ENCODE results near the gene PLAC1.

PLAC1 gene

DNA sequence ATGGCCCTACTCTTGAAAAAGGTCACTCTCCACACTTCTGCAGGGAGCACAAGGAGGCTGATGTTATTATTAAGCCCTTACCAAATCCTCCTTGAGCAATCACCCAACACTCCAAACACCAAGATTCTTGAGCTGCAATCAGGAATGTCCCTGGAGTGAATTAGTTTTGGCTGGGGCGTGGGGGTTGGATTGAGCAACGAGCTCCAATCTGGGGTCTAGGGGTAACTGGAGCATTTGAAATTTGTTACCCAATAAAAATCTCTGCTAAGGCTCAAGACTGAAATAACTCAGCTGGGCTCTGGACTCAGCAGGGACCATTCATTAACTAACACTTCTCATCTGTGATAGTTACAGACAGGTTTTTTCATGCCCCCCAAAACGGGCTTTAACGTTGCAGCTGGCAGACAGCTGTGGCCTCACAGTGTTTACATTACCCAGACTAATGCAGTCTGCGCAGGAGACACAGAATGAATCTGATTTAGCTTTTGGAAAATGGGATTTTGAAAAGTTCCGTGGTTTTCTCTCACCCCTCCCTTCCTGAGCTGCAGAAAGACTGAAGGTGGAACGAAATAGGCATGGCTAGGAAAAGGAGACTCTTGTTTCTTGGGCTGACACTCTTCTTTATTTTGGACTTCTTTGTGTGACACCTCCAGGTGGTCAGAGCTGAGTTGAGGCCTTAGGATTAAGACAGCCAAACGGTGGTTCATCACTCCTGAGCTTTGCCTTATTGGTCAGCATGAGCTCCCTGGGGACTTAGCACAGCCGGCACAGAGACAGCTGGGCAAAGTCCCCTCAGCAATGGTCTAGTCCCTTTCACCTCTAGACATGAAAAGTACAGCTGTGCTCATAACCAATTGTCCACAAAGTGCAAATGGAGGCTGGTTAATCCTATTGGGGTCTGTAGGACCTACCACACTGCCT is 26.6 kb downstream of the PLAC1 start:
- Histone ChIP-seq H3K27ac (ENCODE audit: low read depth, low read length) (no peak overlapping the region), H3F3A (ENCODE audit: control insufficient read depth, insufficient read depth) (no peaks in the 10 kb centered on the region), H3K79me2 (ENCODE audit: control insufficient read depth, low read length) (no peaks in the 10 kb centered on the region), H3K4me2 (ENCODE audit: low read length) (no peak overlapping the region), H3K27me3 (ENCODE audit: control insufficient read depth, low read length) (no peaks in the 10 kb centered on the region), H4K20me1 (ENCODE audit: control insufficient read depth, insufficient read depth, low read depth, low read length) (no peaks in the 10 kb centered on the region), H3K36me3 (ENCODE audit: control insufficient read depth, low read length) (no peaks in the 10 kb centered on the region), H3K9me3 (ENCODE audit: control insufficient read depth, insufficient read depth, low read length) (no peaks in the 10 kb centered on the region), H3K4me1 (ENCODE audit: control insufficient read depth, low read length) (no peaks in the 10 kb centered on the region), H3K4me3 (ENCODE audit: low read length) (no peak overlapping the region), H3K9me2 (replicated peaks; ENCODE audit: control insufficient read depth, low read length) (no peaks in the 10 kb centered on the region)
- TF ChIP-seq, protein P1, sequence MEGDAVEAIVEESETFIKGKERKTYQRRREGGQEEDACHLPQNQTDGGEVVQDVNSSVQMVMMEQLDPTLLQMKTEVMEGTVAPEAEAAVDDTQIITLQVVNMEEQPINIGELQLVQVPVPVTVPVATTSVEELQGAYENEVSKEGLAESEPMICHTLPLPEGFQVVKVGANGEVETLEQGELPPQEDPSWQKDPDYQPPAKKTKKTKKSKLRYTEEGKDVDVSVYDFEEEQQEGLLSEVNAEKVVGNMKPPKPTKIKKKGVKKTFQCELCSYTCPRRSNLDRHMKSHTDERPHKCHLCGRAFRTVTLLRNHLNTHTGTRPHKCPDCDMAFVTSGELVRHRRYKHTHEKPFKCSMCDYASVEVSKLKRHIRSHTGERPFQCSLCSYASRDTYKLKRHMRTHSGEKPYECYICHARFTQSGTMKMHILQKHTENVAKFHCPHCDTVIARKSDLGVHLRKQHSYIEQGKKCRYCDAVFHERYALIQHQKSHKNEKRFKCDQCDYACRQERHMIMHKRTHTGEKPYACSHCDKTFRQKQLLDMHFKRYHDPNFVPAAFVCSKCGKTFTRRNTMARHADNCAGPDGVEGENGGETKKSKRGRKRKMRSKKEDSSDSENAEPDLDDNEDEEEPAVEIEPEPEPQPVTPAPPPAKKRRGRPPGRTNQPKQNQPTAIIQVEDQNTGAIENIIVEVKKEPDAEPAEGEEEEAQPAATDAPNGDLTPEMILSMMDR (IDR thresholded peaks at IDR 0.05; ENCODE audit: low read depth, low read length, poor library complexity, severe bottlenecking), result no peak
- no peak for TF ChIP-seq EZH2phosphoT487 (IDR thresholded peaks at IDR 0.05; ENCODE audit: borderline replicate concordance, low read length)

DNA sequence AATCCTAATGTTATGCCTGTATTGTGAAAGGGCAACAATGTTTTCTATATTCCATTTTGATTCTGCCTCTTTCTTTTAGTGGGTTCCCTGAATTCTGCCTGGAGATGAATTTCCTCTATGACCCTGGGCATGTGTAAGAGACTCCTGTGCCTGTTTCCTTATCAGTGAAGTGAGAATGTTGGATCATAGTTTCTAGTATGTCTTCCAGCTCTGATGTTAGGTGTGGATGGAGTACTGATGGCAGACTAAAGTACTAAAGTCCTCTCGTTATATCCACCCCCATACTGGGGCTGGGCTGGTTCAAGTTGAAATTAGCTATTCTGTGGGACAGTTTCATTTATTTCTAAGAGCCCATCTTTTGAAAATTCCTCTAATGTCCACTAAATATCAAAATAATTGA is 29.6 kb downstream of the PLAC1 start:
- Histone ChIP-seq H3K36me3 (ENCODE audit: control insufficient read depth, low read length) (no peaks in the 10 kb centered on the region), H3K4me3 (ENCODE audit: low read length) (no peak overlapping the region), H3F3A (ENCODE audit: control insufficient read depth, insufficient read depth) (no peaks in the 10 kb centered on the region), H4K20me1 (ENCODE audit: control insufficient read depth, insufficient read depth, low read depth, low read length) (no peaks in the 10 kb centered on the region), H3K27me3 (ENCODE audit: control insufficient read depth, low read length) (no peaks in the 10 kb centered on the region), H3K79me2 (ENCODE audit: control insufficient read depth, low read length) (no peaks in the 10 kb centered on the region), H3K4me2 (ENCODE audit: low read length) (no peak overlapping the region), H3K9me3 (ENCODE audit: control insufficient read depth, insufficient read depth, low read length) (no peaks in the 10 kb centered on the region), H3K9me2 (replicated peaks; ENCODE audit: control insufficient read depth, low read length) (no peaks in the 10 kb centered on the region), H3K27ac (ENCODE audit: low read depth, low read length) (no peak overlapping the region), H3K4me1 (ENCODE audit: control insufficient read depth, low read length) (no peaks in the 10 kb centered on the region)
- TF ChIP-seq, protein P1 (IDR thresholded peaks at IDR 0.05; ENCODE audit: low read depth, low read length, poor library complexity, severe bottlenecking), result no peak
- no peak for TF ChIP-seq EZH2phosphoT487 (IDR thresholded peaks at IDR 0.05; ENCODE audit: borderline replicate concordance, low read length)

DNA sequence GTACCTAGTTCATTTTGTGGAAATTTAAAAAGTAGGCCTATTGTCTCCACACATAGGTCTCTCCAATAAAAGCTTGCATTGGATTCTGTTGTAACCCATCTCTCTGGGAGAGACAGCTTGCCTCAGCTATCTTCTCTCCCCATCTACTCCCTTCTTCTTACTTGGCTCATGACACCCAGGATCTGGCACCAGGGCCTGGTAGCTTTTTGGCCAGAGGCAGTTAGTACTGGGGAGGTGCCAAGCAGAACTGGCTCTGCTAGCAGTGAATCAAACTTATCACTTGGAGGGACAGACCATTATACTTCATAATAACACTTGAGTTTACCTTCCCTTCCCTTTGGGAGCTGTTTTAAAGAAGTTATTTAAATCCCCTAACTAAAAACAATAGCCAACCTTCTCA is 31.8 kb downstream of the PLAC1 start:
- no peaks in the 10 kb centered on the region for H4K20me1 ChIP-seq (ENCODE audit: control insufficient read depth, insufficient read depth, low read depth, low read length)
- no peaks in the 10 kb centered on the region for H3K36me3 ChIP-seq (ENCODE audit: control insufficient read depth, low read length)
- TF ChIP-seq EZH2phosphoT487 (IDR thresholded peaks at IDR 0.05; ENCODE audit: borderline replicate concordance, low read length), result no peak
- TF ChIP-seq, protein P1 (IDR thresholded peaks at IDR 0.05; ENCODE audit: low read depth, low read length, poor library complexity, severe bottlenecking), result no peak
- no peaks in the 10 kb centered on the region for H3K4me1 ChIP-seq (ENCODE audit: control insufficient read depth, low read length)
- H3K4me3 ChIP-seq (ENCODE audit: low read length), result no peak overlapping the region
- H3K4me2 ChIP-seq (ENCODE audit: low read length), result no peak overlapping the region
- no peaks in the 10 kb centered on the region for H3K9me2 ChIP-seq (replicated peaks; ENCODE audit: control insufficient read depth, low read length)
- no peak overlapping the region for H3K27ac ChIP-seq (ENCODE audit: low read depth, low read length)
- H3K9me3 ChIP-seq (ENCODE audit: control insufficient read depth, insufficient read depth, low read length), result no peaks in the 10 kb centered on the region
- H3K27me3 ChIP-seq (ENCODE audit: control insufficient read depth, low read length), result no peaks in the 10 kb centered on the region
- no peaks in the 10 kb centered on the region for H3F3A ChIP-seq (ENCODE audit: control insufficient read depth, insufficient read depth)
- no peaks in the 10 kb centered on the region for H3K79me2 ChIP-seq (ENCODE audit: control insufficient read depth, low read length)
